ENCODE results near the gene NUTM2F. TPM values are rescaled to one million over a fixed set of nuclear protein-coding genes. Genes with fewer than 3 reads are reported as not detected.

Gene NUTM2F
- polyA plus RNA-seq, 3 donors, result not detected

GRCh38 chr9:94300470-94301301 is 27.8 kb downstream of the NUTM2F start:
- Histone ChIP-seq H3K9ac (ENCODE audit: insufficient read depth, low read length, poor library complexity, severe bottlenecking) (no peak overlapping the region), H3K4me1 (ENCODE audit: control insufficient read depth in 1 of 2, insufficient read depth in 2 of 2, low read length in 2 of 2) (no peaks in the 10 kb centered on the region), H4K20me1 (ENCODE audit: insufficient read depth, low read length) (no peaks in the 10 kb centered on the region), H3K36me3 (replicated peaks in 1 of 2; ENCODE audit: control insufficient read depth in 1 of 2, insufficient read depth in 2 of 2, low read length in 2 of 2) (peaks cover 26 to 51% of the 10 kb centered on the region in 2 donors), H3K27ac (ENCODE audit: low read depth in 1 of 2, low read length in 2 of 2) (no peak overlapping the region), H2AFZ (ENCODE audit: insufficient read depth, low read depth, low read length, poor library complexity, severe bottlenecking) (no peak overlapping the region), H3K4me2 (replicated peaks; ENCODE audit: extremely low read depth, low read length, poor library complexity, severe bottlenecking) (no peak overlapping the region), H3K9me3 (replicated peaks in 1 of 2; ENCODE audit: control insufficient read depth in 1 of 2, insufficient read depth in 1 of 2, low read length in 2 of 2) (no peaks in the 10 kb centered on the region), H3K27me3 (ENCODE audit: control insufficient read depth in 2 of 2, insufficient read depth in 2 of 2, low read length in 2 of 2) (no peaks in the 10 kb centered on the region), H3K4me3 (replicated peaks in 1 of 3; ENCODE audit: low read depth in 2 of 3, low read length in 3 of 3) (no peak overlapping the region), H3K79me2 (ENCODE audit: insufficient read depth, low read length) (no peaks in the 10 kb centered on the region)
- no peak for DNase-seq
- Mint-ChIP-seq H3K9me3 (peaks cover 0 to 3% (median 0%) of the 10 kb centered on the region in 7 donors), H3K27me3 (ENCODE audit: low read depth in 3 of 3) (peaks cover 0 to 2% (median 0%) of the 10 kb centered on the region in 3 donors), H3K27ac (no peak overlapping the region), H3K4me3 (no peak overlapping the region), H3K4me1 (no peaks in the 10 kb centered on the region), H3K36me3 (peaks cover 36 to 43% of the 10 kb centered on the region in 2 donors)
- 95% methylated on average over 11 of the region's 20 CpGs for WGBS (ENCODE audit: insufficient coverage)
- intact Hi-C loops (cut with micrococcal nuclease), result no loop called here
- no peak for TF ChIP-seq CTCF (IDR thresholded peaks at IDR 0.05)

GRCh38 chr9:94298949-94299599 is 29.4 kb downstream of the NUTM2F start:
- H3K4me2 ChIP-seq (replicated peaks; ENCODE audit: extremely low read depth, low read length, poor library complexity, severe bottlenecking), result no peak overlapping the region
- H3K4me3 Mint-ChIP-seq, result no peak overlapping the region
- no peaks in the 10 kb centered on the region for H3K4me1 Mint-ChIP-seq

More at GRCh38 chr9:94298949-94299599, 29.4 kb downstream of the NUTM2F start:
- Histone ChIP-seq H2AFZ (ENCODE audit: insufficient read depth, low read depth, low read length, poor library complexity, severe bottlenecking) (no peak overlapping the region), H3K27me3 (ENCODE audit: control insufficient read depth in 2 of 2, insufficient read depth in 2 of 2, low read length in 2 of 2) (no peaks in the 10 kb centered on the region), H3K4me1 (ENCODE audit: control insufficient read depth in 1 of 2, insufficient read depth in 2 of 2, low read length in 2 of 2) (no peaks in the 10 kb centered on the region), H4K20me1 (ENCODE audit: insufficient read depth, low read length) (no peaks in the 10 kb centered on the region), H3K36me3 (replicated peaks in 1 of 2; ENCODE audit: control insufficient read depth in 1 of 2, insufficient read depth in 2 of 2, low read length in 2 of 2) (peaks cover 38 to 66% of the 10 kb centered on the region in 2 donors), H3K9ac (ENCODE audit: insufficient read depth, low read length, poor library complexity, severe bottlenecking) (no peak overlapping the region), H3K27ac (ENCODE audit: low read depth in 1 of 2, low read length in 2 of 2) (no peak overlapping the region), H3K9me3 (replicated peaks in 1 of 2; ENCODE audit: control insufficient read depth in 1 of 2, insufficient read depth in 1 of 2, low read length in 2 of 2) (no peaks in the 10 kb centered on the region), H3K4me3 (replicated peaks in 1 of 3; ENCODE audit: low read depth in 2 of 3, low read length in 3 of 3) (no peak overlapping the region), H3K79me2 (ENCODE audit: insufficient read depth, low read length) (no peaks in the 10 kb centered on the region)
- DNase-seq, result no peak
- WGBS (ENCODE audit: insufficient coverage), result 75% methylated on average over 7 of the region's 9 CpGs
- no peak overlapping the region for H3K27ac Mint-ChIP-seq
- peaks cover 0 to 2% (median 0%) of the 10 kb centered on the region in 7 donors for H3K9me3 Mint-ChIP-seq
- no peaks in the 10 kb centered on the region for H3K27me3 Mint-ChIP-seq (ENCODE audit: low read depth in 3 of 3)
- H3K36me3 Mint-ChIP-seq, result peaks cover 48 to 56% of the 10 kb centered on the region in 2 donors
- intact Hi-C loops (cut with micrococcal nuclease), result no loop called here
- TF ChIP-seq CTCF (IDR thresholded peaks at IDR 0.05), result no peak

All from CD14-positive monocyte (primary cell).